PFSK-1 (cell line): ENCODE results near the gene TBC1D24.

Source experiments
- FOXP2 ChIP-seq: optimal IDR thresholded peaks from 2 replicates; pipeline ENCODE3; 2011; ENCODE audit warnings: borderline replicate concordance, control low read depth, inconsistent platforms; ENCODE audit not compliant: insufficient read depth; ENCODE audit errors: extremely low read length, extremely low read depth
- POLR2AphosphoS5 ChIP-seq: IDR thresholded peaks from 2 replicates; pipeline ENCODE4 v1.6.1; 2012; ENCODE audit warnings: low read depth, mild to moderate bottlenecking, control low read depth, low read length, moderate library complexity
- SIN3A ChIP-seq: IDR thresholded peaks from 2 replicates; pipeline ENCODE4 v1.6.1; 2012; ENCODE audit warnings: mild to moderate bottlenecking, low read length, moderate library complexity, borderline replicate concordance; ENCODE audit not compliant: insufficient read depth
- TAF1 ChIP-seq: IDR thresholded peaks from 2 replicates; pipeline ENCODE4 v1.6.1; 2012; ENCODE audit warnings: low read length, control low read depth, borderline replicate concordance; ENCODE audit not compliant: insufficient read depth
- TF ChIP-seq, protein P1 (sequence below), 2 experiments: IDR thresholded peaks; 2 replicates each; pipeline versions ENCODE4 v1.6.1 to v1.8.0; 2011 to 2012; ENCODE audit warnings: low read depth in 2 of 2, low read length in 2 of 2, control low read depth in 1 of 2, inconsistent platforms in 1 of 2, mild to moderate bottlenecking in 1 of 2, moderate library complexity in 1 of 2; ENCODE audit not compliant: insufficient read depth in 1 of 2

The TBC1D24 gene

GRCh38 chr16:2465653-2466415 is 9.1 kb upstream of the TBC1D24 start:
- TF ChIP-seq, protein P1, sequence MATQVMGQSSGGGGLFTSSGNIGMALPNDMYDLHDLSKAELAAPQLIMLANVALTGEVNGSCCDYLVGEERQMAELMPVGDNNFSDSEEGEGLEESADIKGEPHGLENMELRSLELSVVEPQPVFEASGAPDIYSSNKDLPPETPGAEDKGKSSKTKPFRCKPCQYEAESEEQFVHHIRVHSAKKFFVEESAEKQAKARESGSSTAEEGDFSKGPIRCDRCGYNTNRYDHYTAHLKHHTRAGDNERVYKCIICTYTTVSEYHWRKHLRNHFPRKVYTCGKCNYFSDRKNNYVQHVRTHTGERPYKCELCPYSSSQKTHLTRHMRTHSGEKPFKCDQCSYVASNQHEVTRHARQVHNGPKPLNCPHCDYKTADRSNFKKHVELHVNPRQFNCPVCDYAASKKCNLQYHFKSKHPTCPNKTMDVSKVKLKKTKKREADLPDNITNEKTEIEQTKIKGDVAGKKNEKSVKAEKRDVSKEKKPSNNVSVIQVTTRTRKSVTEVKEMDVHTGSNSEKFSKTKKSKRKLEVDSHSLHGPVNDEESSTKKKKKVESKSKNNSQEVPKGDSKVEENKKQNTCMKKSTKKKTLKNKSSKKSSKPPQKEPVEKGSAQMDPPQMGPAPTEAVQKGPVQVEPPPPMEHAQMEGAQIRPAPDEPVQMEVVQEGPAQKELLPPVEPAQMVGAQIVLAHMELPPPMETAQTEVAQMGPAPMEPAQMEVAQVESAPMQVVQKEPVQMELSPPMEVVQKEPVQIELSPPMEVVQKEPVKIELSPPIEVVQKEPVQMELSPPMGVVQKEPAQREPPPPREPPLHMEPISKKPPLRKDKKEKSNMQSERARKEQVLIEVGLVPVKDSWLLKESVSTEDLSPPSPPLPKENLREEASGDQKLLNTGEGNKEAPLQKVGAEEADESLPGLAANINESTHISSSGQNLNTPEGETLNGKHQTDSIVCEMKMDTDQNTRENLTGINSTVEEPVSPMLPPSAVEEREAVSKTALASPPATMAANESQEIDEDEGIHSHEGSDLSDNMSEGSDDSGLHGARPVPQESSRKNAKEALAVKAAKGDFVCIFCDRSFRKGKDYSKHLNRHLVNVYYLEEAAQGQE (IDR thresholded peaks at IDR 0.05; ENCODE audit: insufficient read depth in 1 of 2, low read depth in 2 of 2, low read length in 2 of 2) = no peak
- TF ChIP-seq FOXP2 (no peak), POLR2AphosphoS5 (no peak), TAF1 (no peak), SIN3A (no peak)

DNA sequence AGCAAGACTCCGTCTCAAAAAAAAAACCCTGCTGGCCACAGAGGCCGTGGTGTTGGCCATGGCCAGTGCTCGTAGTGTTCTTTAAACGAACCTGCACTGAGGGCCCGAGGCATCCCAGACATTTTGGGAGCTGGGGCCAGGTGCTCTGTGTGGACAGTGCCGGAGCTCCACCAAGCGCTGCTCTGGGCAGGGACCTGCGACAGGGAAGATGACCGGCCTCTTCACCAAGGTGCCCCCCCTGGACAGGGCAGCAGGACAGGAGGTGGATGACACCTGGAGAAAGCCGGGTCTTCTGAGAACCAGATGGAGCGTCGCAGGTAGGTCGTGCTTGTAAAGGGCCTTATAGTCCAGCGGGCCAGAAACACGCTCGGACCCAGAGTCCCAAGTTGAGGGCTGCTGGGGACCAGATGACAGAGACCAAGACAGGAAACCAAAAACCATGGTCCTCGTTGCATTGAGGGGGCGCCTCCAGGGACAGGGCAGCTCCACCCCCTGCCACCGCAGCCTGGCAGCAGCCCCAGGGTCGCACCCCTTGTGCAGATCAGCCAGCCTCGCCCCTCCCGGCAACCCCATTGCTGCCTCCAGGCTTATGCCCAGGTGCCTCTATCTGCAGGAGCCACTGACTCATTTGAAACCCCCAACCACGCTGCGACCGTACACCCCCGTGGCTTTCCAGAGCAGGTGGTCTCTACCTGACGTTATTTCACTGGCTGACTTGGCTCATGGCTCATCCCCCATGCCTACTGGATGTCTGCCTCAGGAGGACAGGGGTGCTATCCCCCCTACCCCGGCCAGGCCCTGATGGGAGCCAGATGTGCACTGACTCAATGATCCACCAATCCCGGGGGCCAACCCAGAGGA is 8.0 kb upstream of the TBC1D24 start:
- TF ChIP-seq TAF1 (no peak), SIN3A (no peak)

DNA sequence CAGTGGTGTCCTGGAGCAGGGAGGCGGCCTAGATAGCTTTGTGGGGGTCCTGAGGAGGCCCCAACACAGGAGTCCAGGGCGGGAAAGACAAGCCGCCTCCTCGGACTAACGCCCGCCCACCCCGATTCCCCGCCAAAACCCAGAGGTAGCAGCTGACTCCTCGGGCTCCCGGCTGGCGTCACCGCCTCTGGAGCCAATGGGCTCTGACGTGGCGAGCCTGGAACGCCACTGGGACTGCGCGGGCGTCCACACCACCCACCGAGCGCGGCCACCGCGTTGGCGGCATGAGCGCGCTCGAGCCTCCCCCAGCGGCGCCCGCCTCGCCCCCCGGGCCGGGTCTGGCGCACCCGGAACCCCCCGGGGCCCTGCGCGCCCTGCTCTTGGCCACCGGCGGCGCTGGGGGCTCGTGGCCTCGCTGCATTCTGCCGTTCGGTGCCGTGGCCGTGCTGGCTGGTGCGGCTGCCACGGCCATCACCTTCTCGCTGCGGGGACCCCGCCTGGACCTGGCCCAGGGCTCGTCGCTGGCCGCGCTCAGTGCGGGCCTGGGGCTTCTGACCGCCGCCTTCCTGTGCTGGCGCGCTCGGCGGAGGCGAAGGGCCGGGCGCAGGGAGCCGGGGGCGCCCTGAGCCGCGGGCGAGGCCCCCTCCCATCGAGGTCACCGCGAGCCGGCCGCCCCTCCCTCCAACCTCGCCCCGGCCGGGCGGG is 7.2 kb upstream of the TBC1D24 start:
- no peak for TF ChIP-seq FOXP2
- no peak for TF ChIP-seq TAF1
- TF ChIP-seq POLR2AphosphoS5 = no peak
- TF ChIP-seq, protein P1 (IDR thresholded peaks at IDR 0.05; ENCODE audit: insufficient read depth in 1 of 2, low read depth in 2 of 2, low read length in 2 of 2) = no peak
- TF ChIP-seq SIN3A = no peak

DNA sequence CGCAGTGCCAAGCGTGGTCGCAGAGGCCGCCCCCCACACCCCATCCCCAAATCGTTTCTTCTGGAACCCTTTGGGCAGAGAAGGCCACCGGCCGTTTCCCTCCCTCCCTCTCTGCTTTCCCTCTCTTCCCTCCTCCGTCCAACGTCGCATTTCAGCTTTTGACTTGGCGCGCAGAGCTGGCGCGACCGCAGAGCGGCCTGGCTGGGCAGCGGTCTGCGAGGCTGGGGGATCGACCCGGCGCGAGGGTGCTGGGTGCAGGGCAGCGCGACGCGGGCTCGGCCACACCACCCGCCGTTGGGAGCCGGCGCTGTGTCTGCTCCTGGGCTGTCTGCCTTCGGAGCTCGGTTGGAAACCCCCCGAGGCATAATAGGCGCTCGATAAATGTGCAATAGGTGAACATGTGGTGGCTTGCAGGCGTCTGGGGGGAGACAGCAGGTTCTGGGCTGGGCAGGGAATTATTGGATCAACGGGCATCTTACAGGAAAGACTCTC is 6.6 kb upstream of the TBC1D24 start:
- no peak for TF ChIP-seq FOXP2
- no peak for TF ChIP-seq SIN3A
- no peak for TF ChIP-seq POLR2AphosphoS5
- TF ChIP-seq, protein P1 (IDR thresholded peaks at IDR 0.05; ENCODE audit: insufficient read depth in 1 of 2, low read depth in 2 of 2, low read length in 2 of 2) = no peak
- TF ChIP-seq TAF1 = no peak

DNA sequence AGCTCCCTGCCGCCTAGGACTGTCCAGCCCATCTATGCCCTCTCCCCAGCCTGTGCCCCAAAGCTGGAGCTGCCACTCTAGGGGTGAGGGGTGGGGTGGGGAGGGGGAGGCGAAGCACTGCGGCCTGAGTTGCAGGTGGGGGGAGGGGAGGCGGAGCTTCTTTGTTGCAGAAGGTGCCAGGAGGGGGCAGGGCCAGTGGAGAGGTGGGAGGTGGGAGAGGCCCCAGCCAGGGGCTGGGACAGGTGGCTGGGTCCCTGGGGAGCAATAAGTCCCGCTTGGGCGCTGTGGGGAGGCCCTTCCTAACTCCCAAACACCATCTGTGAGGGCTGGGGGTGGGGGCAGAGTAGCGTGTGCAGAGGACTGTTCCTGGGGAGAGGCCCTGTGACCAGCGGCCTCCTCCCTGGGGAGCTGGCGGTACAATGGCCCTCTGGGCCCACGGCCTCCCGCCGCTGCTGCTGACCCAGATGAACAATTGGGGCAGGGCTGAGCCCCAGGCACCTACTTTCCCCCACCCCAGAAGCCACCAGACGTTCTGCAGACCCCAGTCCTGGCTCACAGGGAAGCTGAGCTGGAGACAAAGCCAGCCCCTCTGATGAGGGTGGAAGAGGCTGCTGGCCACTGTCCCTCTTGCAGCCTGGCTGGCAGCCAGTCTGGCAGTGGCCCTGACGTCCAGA is 6.1 kb upstream of the TBC1D24 start:
- no peak for TF ChIP-seq POLR2AphosphoS5
- TF ChIP-seq, protein P1 (IDR thresholded peaks at IDR 0.05; ENCODE audit: insufficient read depth in 1 of 2, low read depth in 2 of 2, low read length in 2 of 2) = no peak
- TF ChIP-seq TAF1 = no peak
- no peak for TF ChIP-seq FOXP2
- no peak for TF ChIP-seq SIN3A
